Measurements from ENCODE around the gene PTGDR2.

Gene PTGDR2

GRCh38 chr11:60844045-60844869, 11.5 kb downstream of the PTGDR2 start:
- FAIRE-seq: peak; percentile 50
- TF ChIP-seq POLR2AphosphoS5 (IDR thresholded peaks at IDR 0.05; ENCODE audit: low read depth, low read length) (no peak), TAF1 (IDR thresholded peaks at IDR 0.05; ENCODE audit: borderline replicate concordance, low read depth, low read length) (no peak), POLR2A (IDR thresholded peaks at IDR 0.05; ENCODE audit: low read depth, low read length) (no peak)
- DNase-seq (ENCODE audit: insufficient read length): no peak

- FAIRE-seq (peak; percentile 56), DNase-seq (ENCODE audit: insufficient read length) (no peak)
- TF ChIP-seq TAF1 (IDR thresholded peaks at IDR 0.05; ENCODE audit: borderline replicate concordance, low read depth, low read length) (no peak), POLR2A (IDR thresholded peaks at IDR 0.05; ENCODE audit: low read depth, low read length) (no peak), POLR2AphosphoS5 (IDR thresholded peaks at IDR 0.05; ENCODE audit: low read depth, low read length) (no peak)
Observed at GRCh38 chr11:60842668-60843600, 12.8 kb downstream of the PTGDR2 start.

GRCh38 chr11:60841797-60842667, 13.7 kb downstream of the PTGDR2 start, which contains the start of gene CCDC86:
CCDC86 (plus strand) TSS chr11:60842113; CDS start chr11:60842125, 12 bp downstream.
- FAIRE-seq (peak; percentile 100), DNase-seq (ENCODE audit: insufficient read length) (peak; percentile 99)
- TF ChIP-seq POLR2AphosphoS5 (IDR thresholded peaks at IDR 0.05; ENCODE audit: low read depth, low read length) (peak; percentile 31; the same call in 1 of the 2 replicates), POLR2A (IDR thresholded peaks at IDR 0.05; ENCODE audit: low read depth, low read length) (peak; percentile 59; the same call in 1 of the 2 replicates), TAF1 (IDR thresholded peaks at IDR 0.05; ENCODE audit: borderline replicate concordance, low read depth, low read length) (0 out of 2 replicates have a peak, but pooled peaks have one; percentile 65)

GRCh38 chr11:60840470-60841430, 15.0 kb downstream of the PTGDR2 start:
- TF ChIP-seq TAF1 (IDR thresholded peaks at IDR 0.05; ENCODE audit: borderline replicate concordance, low read depth, low read length) (no peak), POLR2A (IDR thresholded peaks at IDR 0.05; ENCODE audit: low read depth, low read length) (no peak), POLR2AphosphoS5 (IDR thresholded peaks at IDR 0.05; ENCODE audit: low read depth, low read length) (no peak)
- no peak for DNase-seq (ENCODE audit: insufficient read length)
- peak; percentile 51 for FAIRE-seq

GRCh38 chr11:60838132-60838531, 17.6 kb downstream of the PTGDR2 start:
- TF ChIP-seq POLR2A (IDR thresholded peaks at IDR 0.05; ENCODE audit: low read depth, low read length): no peak
- no peak for TF ChIP-seq POLR2AphosphoS5 (IDR thresholded peaks at IDR 0.05; ENCODE audit: low read depth, low read length)
- no peak for TF ChIP-seq TAF1 (IDR thresholded peaks at IDR 0.05; ENCODE audit: borderline replicate concordance, low read depth, low read length)
- FAIRE-seq (no peak), DNase-seq (ENCODE audit: insufficient read length) (no peak)

GRCh38 chr11:60836866-60837515, 18.8 kb downstream of the PTGDR2 start:
- DNase-seq (ENCODE audit: insufficient read length) (no peak), FAIRE-seq (no peak)
- TF ChIP-seq POLR2A (IDR thresholded peaks at IDR 0.05; ENCODE audit: low read depth, low read length) (no peak), TAF1 (IDR thresholded peaks at IDR 0.05; ENCODE audit: borderline replicate concordance, low read depth, low read length) (no peak), POLR2AphosphoS5 (IDR thresholded peaks at IDR 0.05; ENCODE audit: low read depth, low read length) (no peak)

- no peak for TF ChIP-seq POLR2A (IDR thresholded peaks at IDR 0.05; ENCODE audit: low read depth, low read length)
- no peak for DNase-seq (ENCODE audit: insufficient read length)
- FAIRE-seq: no peak
Observed at GRCh38 chr11:60835534-60835846, 20.3 kb downstream of the PTGDR2 start.

- no peak for TF ChIP-seq POLR2A (IDR thresholded peaks at IDR 0.05; ENCODE audit: low read depth, low read length)
- TF ChIP-seq POLR2AphosphoS5 (IDR thresholded peaks at IDR 0.05; ENCODE audit: low read depth, low read length): no peak
- no peak for TF ChIP-seq TAF1 (IDR thresholded peaks at IDR 0.05; ENCODE audit: borderline replicate concordance, low read depth, low read length)
- DNase-seq (ENCODE audit: insufficient read length) (no peak), FAIRE-seq (no peak)
Observed at GRCh38 chr11:60834742-60835533, 20.8 kb downstream of the PTGDR2 start.

- FAIRE-seq (no peak), DNase-seq (ENCODE audit: insufficient read length) (no peak)
- TF ChIP-seq POLR2A (IDR thresholded peaks at IDR 0.05; ENCODE audit: low read depth, low read length) (no peak), POLR2AphosphoS5 (IDR thresholded peaks at IDR 0.05; ENCODE audit: low read depth, low read length) (no peak), TAF1 (IDR thresholded peaks at IDR 0.05; ENCODE audit: borderline replicate concordance, low read depth, low read length) (no peak)
Observed at GRCh38 chr11:60831501-60832079, 24.2 kb downstream of the PTGDR2 start.
